GM12874 (cell line): Measurements from ENCODE around the gene RPL15.

ENCODE experiments used
- CTCF ChIP-seq: IDR thresholded peaks from 2 replicates; pipeline ENCODE4 v1.5.1; 2011; ENCODE audit warnings: low read depth, mild to moderate bottlenecking, control low read depth, low read length, moderate library complexity; ENCODE audit not compliant: insufficient read depth

RPL15 gene

GRCh38 chr3:23885210-23885609, 31.7 kb upstream of the RPL15 start:
- no peak for TF ChIP-seq CTCF

- TF ChIP-seq CTCF, result no peak
These were observed 30.6 kb upstream of the RPL15 start for GRCh38 chr3:23886311-23886710.

GRCh38 chr3:23888617-23889228, 28.2 kb upstream of the RPL15 start:
- peak; percentile 51 for TF ChIP-seq CTCF

- no peak for TF ChIP-seq CTCF
These were observed 27.5 kb upstream of the RPL15 start for GRCh38 chr3:23889386-23889785.

- no peak for TF ChIP-seq CTCF
These were observed 27.0 kb upstream of the RPL15 start for GRCh38 chr3:23889950-23890349.

- no peak for TF ChIP-seq CTCF
These were observed 22.5 kb upstream of the RPL15 start for GRCh38 chr3:23894254-23895061.

GRCh38 chr3:23895181-23895580, 21.8 kb upstream of the RPL15 start:
- no peak for TF ChIP-seq CTCF
